ENCODE measurements around the gene VSIG8.

The VSIG8 gene

DNA sequence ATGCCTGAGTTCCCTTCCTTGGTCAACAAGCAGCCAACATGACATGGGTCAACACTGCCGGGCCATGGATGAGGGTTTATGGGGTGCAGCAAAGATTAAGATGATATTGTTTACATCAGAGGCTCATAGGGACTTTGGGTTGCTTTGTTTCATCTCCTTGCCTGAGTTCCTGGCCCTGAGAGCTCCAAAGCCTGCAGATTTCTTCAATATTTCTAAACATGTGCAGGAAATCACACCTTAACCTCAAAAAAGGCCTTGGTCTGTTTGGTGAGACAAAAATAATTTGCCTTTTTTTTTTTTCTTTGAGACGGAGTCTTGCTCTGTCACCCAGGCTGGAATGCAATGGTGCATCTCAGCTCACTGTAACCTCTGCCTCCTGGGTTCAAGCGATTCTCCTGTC is 34.9 kb downstream of the VSIG8 start:
- no peak for DNase-seq

DNA sequence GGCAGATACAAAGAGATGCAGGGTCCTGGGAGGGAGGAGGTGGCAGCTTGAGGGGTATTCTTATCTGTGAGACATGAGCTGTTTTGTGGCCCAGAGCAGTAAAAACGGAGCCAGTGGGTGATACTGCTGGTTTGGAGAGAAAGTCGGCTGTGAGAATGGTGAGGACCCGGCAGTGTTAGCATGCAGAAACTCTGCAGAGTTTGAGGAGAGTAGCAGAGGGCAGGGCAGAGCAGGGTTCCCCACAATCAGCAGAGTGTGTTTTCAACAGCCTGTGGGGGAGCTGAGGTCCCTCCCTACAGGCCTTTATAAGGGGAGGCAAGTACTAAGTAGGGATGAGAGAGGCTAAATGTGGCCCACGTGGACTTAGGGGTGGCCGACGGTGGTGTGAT is 35.4 kb downstream of the VSIG8 start:
- no peak for DNase-seq

DNA sequence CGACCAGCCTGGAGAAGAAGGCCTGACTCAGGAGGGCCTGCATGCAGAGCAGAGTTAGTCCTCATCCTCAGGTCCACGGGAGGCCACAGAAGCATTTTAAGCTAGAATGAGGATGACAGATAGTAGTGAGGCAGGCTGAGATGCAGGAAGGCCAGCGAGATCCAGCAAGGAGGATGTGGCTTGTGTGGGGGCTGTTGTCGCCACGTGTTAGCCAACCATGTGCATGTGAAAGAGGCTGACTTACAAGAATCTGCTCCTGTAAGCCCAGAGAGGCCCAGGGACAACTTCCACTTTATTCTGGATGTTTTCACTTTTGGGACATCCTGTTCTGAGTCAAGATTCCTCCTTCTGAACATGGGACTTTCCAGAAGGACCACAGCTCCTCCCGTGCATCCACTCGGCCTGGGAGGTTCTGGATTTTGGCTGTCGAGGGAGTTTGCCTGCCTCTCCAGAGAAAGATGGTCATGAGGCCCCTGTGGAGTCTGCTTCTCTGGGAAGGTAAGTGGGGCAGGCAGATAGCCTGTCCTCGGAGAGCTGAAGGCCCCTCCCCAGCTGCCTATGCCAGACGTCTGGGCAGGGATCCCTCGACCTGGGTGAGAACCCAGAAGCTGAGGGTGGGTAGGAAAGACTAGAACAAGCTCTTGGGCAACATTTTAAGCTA is 35.9 kb downstream of the VSIG8 start, which contains the start of gene SLAMF8:
TSS of gene SLAMF8 (plus strand) at position 433 of the 661 bp plus-strand sequence. CDS start at position 459, 26 bp downstream.
- peak; percentile 47 for DNase-seq

DNA sequence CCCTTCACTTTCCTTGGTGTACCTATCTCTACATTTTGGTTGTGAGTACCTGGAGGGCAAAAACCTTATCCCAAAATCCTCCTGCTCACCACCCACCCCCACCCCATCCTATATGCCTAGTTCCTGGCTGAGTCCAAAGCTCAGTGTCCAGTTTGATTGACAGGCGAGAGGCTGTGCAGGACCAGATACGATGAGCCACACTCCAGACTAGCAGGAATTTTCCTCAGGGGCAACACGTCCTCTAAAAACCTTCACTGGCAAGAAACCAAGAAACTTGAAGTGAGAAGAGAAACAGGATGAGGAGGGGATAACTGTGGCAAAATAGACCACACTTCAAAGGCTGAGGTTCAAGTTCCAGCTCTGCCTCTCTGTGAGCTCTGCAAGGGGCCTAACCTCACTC is 36.9 kb downstream of the VSIG8 start:
- no peak for DNase-seq

DNA sequence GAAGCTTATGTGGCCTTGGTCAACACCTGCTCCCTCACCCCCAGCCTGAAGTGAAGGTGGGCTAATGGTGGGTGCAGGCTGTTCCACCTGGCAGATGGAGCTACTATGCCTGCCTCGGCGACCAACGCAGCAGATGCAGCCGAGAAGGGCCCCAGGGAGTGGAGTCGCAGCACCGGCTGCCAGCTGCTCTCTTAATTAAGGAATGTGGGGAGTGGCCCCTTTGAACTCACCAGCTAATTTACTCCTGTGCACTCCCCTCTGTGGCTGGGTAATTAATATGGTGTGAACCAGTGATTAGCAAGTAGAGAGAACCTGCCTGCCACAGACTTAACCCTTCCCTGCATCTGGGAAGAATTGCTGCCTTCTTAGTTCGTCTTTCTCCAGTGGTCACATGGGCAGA is 39.1 kb downstream of the VSIG8 start:
- no peak for DNase-seq

DNA sequence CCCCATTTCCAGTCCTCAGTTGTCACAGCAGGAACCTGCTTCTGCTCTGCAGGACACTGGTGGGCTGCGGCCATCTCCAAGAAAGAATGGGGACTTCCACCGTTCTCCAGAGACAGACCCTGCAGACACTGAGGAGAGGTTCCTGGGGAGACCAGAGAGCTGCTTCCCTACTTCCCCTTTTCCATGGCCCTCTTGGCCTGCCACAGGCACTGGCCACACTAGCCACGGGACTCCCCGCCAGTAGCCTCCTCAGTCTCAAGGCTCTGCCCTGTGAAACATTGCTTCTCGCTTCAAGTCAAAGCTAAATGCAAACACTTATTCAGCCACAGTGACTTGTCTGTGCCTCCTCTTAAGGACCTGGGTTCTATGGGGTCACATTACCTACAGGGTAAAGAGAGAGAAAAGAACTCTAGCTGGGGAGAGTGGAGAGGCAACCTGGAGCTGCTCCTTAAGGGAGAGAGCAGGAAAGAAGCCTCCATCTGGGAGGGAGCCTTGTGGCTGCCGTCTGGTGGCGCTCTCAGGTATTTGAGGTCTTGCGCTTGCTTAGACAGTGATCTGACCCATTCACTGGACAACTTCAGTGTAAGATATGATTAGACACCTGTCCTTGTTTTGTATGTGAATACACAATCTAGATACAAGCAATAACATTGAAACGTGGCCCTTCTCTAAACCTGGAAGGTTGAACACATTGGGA is 41.1 kb downstream of the VSIG8 start:
- DNase-seq, result no peak

DNA sequence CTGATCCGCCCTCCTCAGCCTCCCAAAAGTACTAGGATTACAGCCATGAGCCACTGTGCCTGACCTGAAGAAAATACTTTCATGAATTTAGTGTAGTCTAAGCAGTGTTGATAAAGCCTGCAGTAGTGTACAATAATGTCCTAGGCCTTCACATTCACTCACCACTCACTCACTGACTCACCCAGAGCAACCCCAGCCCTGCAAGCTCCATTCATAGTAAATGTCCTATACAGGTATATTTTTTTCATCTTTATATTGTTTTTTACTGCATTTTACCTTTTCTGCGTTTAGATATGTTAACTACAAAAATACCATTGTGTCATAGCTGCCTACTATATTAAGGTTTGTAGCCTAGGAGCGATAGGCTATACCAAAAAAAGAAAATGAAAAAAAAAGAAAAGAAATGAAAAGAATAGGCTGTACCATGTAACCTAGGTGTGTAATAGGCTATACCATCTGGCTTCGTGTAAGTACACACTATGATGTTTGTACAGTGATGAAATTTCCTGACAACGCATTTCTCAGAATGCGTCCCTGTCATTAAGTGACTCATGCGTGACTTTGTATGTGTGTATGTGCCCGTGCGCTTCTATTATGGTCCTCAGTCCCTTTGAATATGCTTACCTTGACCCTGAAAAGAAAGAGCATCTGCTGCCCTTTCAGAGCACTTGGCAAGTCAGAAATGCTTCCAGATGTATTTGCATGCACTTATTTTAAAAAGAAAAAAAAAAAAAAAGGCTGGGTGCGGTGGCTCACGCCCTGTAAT is 45.0 kb downstream of the VSIG8 start:
- DNase-seq, result no peak

DNA sequence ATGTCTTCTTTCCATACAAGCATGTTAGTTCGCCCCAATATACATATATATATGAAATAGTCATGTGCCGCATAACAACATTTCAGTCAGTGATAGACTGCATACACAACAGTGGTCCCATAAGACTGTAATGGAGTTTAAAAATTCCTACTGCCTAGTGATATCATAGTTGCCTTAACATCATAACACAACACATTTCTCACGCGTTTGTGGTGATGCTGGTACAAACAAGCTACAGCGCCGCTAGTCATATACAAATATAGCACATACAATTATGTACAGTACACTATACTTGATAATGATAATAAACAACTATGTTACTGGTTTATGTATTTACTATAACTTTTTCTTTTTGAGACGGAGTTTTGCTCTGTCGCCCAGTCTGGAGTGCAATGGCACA is 46.5 kb downstream of the VSIG8 start:
- DNase-seq, result no peak

DNA sequence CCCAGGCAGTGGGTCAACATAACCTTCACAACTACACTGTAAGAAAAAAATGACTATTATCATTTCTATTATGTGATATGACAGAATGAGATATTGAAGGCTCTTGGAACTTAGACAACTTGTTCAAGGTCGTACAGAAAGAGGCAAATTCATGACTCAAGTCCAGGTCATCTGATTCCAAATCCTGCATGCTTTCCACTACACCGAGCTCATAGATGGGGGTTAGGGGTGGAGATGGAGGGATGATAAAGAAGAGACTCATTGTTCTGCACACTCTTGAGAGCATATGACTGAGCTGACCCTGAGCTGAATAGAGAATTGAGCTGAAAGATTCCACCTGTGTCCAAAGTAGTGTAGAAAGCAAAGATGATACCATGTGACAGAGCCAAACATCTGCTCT is 57.5 kb downstream of the VSIG8 start:
- DNase-seq, result no peak
